GM19238 (cell line): ENCODE measurements around the gene RMND5A.
"Not testable (repeated sequence)": the region's sequence is repeated elsewhere in the genome, so short reads cannot be mapped to it uniquely, and the experiment has no call there.

Experiments used
- DNase-seq: peaks from one replicate; pipeline ENCODE4 v3.0.0; 2011; ENCODE audit warnings: low spot score; ENCODE audit not compliant: insufficient read length

Gene RMND5A

DNA sequence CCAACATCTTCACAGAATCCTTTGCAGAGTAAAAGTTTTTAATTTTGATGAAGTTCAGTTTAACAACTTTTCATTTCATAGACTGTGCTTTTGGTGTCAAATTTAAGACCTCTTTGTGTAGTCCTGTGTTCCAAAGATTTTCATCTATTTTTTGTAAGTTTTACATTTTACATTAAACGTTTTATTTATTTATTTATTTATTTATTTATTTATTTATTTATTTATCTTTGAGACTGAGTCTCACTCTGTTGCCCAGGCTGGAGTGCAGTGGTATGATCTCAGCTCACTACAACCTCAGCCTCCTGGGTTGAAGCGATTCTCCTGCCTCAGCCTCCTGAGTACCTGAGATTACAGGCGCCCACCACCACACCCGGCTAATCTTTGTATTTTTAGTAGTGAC, 12.0 kb upstream of the RMND5A start:
- DNase-seq: not testable (repeated sequence)

DNA sequence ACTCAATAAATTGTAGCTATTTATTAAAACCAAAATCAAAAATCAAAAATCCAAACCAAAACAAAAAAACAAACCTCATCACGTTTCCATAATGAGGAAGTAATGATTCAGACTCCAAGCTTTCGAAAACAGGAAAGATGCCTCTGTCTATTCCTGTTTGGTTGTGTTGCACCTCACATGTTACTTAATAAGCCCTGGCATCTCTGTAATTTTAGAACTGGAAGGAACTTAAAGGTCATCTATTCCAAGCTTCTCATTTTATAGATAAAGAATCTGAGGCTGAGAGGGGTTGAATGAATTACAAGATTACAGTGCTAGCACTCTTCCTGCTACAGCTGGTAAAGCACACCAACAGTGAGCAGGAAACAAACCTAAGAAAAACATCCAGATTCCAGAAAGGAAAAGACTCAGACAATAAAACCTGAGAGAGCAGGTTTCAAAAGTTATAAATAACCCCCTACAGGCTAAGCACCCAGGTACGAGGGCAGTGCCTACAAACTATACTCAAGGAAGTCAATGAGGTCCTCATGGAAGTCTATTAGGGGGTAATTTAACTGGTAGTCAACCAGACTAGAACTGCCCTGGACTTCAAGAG, 5.4 kb upstream of the RMND5A start:
- not testable (repeated sequence) for DNase-seq

DNA sequence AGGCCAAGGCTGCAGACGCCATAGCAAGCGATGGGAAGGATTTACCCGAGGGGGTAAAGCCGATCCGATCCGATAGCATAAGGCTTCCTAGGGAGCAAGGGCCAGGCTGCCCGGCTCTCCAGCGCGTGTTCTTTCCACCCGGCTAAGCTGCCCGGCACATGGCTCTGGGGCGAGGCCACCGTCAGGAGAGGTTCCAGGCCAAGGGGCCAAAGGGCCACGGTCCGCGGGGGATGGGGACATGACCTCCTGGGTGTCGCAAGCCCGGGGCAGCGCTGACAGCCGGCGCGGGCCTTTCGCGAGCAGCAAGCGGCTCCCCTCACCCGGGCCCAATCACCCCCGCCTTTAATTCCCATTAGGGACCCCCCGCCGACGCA, 841 bp upstream of the RMND5A start:
- DNase-seq: not testable (repeated sequence)

DNA sequence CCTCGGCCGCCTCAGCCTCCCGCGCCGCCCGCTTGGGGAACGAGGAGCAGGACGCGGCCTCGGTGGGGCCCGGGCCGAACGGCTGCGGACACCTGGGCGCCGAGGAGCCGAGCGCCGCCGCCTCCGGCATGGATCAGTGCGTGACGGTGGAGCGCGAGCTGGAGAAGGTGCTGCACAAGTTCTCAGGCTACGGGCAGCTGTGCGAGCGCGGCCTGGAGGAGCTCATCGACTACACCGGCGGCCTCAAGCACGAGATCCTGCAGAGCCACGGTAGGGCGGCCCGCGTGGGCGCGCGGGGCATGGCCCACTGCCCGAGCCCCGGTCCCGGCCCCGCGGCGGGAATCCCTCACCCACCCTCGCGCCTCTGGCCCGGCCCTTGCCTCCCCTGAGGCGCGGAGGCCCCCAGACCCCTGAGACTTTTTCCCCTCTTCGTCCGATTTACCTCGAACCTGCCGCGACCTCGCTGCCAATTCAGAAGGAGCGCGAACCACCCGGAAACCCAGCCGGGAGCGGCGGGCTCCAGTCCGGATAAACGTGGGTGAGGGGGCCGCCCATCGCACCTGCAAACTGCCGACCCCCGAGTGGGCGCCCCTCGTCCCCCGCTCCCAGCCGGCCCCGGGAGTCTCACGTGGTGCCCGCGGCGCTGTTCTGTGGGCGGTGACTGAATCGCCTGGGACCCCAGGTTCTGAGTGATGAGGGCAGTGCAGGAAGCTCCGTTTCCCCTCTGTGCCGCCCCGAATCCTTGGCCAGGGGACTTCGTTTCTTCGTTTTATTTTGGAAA, 639 bp downstream of the RMND5A start:
- not testable (repeated sequence) for DNase-seq

GRCh38 chr2:86725706-86726105, 5.6 kb downstream of the RMND5A start:
- DNase-seq: not testable (repeated sequence)

- not testable (repeated sequence) for DNase-seq
These were observed 12.0 kb downstream of the RMND5A start for GRCh38 chr2:86732040-86732525.

- not testable (repeated sequence) for DNase-seq
These were observed 12.7 kb downstream of the RMND5A start for GRCh38 chr2:86732837-86733236.

DNA sequence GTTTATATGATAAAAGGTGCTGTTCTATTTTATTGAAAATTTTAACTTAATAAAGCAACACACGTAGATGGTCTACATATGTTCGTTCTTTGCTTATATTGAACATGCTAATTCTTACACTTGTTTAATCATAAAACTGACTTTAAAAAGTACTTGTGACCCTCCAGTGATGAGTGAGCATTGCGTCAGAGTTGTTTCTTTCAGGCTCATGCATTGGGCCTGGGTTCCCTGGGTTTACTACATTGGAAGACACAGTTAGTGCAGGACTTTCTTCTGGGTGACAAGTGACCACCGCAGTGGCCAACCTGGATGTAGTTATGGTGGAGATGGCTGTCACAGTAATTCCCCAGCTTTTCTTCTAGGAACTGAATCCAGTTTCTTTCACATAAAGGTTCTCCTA, 13.4 kb downstream of the RMND5A start:
- not testable (repeated sequence) for DNase-seq

DNA sequence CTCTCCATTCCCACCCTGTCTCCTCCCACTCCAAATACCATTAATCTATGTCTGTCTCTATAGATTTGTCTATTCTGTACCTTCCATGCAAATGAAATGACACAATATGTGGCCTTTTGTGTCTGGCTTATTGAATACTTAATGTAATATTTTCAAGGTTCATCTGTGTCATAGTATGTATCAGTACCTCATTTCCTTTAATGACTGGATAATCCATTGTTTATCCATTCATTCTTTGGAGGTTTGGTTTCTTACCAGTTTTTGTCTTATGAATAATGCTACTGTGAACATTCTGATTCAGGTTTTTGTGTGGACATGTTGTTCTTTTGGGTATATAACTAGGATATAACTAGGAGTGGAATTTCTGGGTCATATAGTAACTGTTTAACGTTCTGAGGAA, 14.8 kb downstream of the RMND5A start:
- not testable (repeated sequence) for DNase-seq

GRCh38 chr2:86739485-86739884, 19.4 kb downstream of the RMND5A start:
- DNase-seq: not testable (repeated sequence)

DNA sequence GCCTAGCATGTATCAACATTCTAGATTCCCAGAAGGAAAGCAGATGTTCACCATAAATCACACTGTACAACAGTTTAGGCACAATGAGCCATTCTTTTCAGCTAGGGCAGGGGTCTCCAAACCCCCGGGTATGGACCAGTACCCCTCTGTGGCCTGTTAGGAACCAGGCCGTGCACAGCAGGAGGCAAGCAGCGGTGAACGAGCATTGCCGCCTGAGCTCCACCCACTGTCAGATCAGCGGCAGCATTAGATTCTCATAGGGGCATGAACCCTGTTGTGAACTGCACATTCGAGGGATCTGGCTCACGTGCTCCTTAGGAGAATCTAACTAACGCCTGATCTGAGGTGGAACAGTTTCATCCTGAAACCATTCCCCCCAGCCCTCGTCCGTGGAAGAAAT, 19.8 kb downstream of the RMND5A start:
- not testable (repeated sequence) for DNase-seq

DNA sequence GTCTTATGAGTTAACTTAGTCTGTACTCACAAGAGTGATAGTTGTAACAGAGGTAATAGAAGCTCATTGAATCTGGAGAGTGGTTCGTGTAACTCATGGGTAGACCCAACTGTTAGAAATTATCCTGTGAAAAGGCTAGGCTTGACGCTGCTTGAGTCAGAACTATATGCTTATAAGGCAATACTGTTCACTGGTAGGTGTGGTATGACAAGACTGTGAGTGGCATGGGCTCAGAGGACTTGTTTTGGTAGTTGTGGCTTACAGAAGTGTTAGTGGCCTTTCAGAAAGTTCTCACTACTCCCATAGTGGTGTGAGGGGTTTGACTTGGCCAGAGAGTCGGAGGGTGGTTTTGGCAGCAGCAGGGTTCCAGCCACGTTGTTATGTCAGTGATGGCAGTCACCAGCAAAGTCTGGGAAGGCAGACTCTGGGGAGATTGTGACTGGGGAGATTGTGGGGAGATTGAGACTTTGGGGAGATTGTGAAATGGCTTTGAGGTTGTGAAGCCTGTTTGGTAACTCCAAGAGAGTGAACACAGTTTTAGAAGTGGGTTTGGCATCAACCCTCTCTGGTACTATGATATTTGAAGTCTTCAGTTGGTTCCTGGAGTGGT, 21.9 kb downstream of the RMND5A start:
- DNase-seq: not testable (repeated sequence)

- no peak for DNase-seq
These were observed 24.1 kb downstream of the RMND5A start for GRCh38 chr2:86744152-86744551.

GRCh38 chr2:86746939-86747338, 26.8 kb downstream of the RMND5A start:
- DNase-seq: no peak

- no peak for DNase-seq
These were observed 27.9 kb downstream of the RMND5A start for GRCh38 chr2:86747711-86748639.

GRCh38 chr2:86750240-86750839, 30.2 kb downstream of the RMND5A start:
- DNase-seq: no peak

GRCh38 chr2:86751778-86752177, 31.7 kb downstream of the RMND5A start:
- no peak for DNase-seq

GRCh38 chr2:86752934-86753333, 32.8 kb downstream of the RMND5A start:
- no peak for DNase-seq

DNA sequence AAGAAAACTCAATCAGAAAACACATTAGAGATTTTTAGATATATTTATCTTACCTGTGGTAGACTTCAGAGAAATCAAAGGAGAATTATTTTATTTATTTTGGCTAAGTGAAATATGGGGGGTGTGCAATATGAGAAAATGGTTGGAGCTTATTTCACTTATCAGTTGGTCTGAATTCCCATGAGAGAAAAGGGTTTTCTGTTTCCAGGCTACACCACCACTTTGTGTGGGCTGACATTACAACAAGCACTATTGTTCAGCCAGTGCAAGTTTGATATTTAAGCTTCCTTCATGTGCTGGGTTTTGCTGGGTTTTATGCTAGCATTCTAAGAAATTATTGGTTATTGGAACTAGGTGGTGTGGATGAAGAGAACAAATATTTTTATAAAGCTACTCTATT, 33.5 kb downstream of the RMND5A start:
- DNase-seq: no peak

DNA sequence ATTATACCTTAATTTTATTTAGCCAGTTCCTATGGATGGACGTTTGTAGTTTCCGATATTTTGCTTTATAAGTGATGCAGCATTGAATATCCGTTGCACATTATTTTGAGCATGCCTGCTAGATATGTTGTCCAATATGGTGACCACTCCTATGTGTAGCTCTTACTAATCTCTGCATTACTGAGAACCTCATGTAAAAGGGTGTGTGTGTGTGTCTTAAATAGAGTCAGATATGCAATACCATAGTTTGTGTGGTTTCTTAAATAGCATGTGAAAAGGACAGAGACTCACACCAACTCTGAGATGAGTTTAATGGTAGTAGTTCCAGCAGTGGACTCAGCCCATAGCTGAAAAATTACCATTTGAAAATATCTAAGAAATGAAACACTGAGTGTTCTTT, 38.3 kb downstream of the RMND5A start:
- DNase-seq: no peak

DNA sequence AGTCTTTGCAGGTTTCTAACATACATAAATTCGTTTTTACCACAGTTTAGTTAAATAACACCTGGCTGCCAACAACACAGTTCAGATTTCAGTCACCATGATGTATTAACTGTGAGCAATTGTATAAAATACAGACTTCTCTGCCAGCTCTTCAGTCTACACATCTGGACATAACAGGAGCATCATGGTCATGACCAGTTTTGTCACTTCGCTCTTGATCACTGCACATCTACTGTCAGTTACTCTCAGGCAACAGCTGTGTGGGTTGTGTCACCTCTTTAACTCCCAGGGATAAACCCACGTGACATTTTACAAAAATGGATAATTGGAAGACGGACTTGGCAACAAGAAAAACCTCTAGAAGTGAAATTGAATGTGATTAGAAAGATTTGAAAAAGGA, 40.3 kb downstream of the RMND5A start:
- no peak for DNase-seq
